Lower lobe of right lung (tissue), 2 donors: Measurements from ENCODE around the gene IGFL4. TPM values are rescaled to one million over a fixed set of nuclear protein-coding genes. Genes with fewer than 3 reads are reported as not detected.
A peak's percentile ranks its signal among the peaks of the same experiment; 100 is the strongest.

Source experiments
- ATAC-seq, 2 donors: fragments of 200-7000 bp; cut with Tn5 transposase; one replicate each; pipeline ENCODE4 v1.9.1; 2020 to 2022; ENCODE audit warnings: mild to moderate bottlenecking in 2 of 2, moderate library complexity in 2 of 2
- DNase-seq: peaks from one replicate; pipeline ENCODE4 v3.0.0-alpha.2; 2020
- H3K27ac ChIP-seq: fragments of 200-600 bp; one replicate; pipeline ENCODE4 v1.8.0; 2022
- H3K27me3 ChIP-seq: fragments of 200-600 bp; one replicate; pipeline ENCODE4 v1.8.0; 2022; ENCODE audit warnings: low read depth
- H3K36me3 ChIP-seq: fragments of 200-600 bp; one replicate; pipeline ENCODE4 v1.8.0; 2022; ENCODE audit warnings: mild to moderate bottlenecking
- H3K4me1 ChIP-seq: fragments of 200-600 bp; one replicate; pipeline ENCODE4 v1.8.0; 2022
- H3K4me3 ChIP-seq: fragments of 200-600 bp; one replicate; pipeline ENCODE4 v1.8.0; 2022; ENCODE audit warnings: mild to moderate bottlenecking
- H3K9me3 ChIP-seq: fragments of 200-600 bp; one replicate; pipeline ENCODE4 v1.8.0; 2022
- intact Hi-C: fragments of 100-400 bp; cut with DNase I; formaldehyde crosslinking; loops from one replicate; pipeline ENCODE4 v1.11.0; 2022
- total RNA-seq: library from RNA; stranded (reverse); fragmentation: NEBNext Ultra II Directional; extraction: Animal tissue kit (Norgen Biotek cat#: 25700); gene quantifications from one replicate; pipeline ENCODE4 v1.2.1, GENCODE V29; 2021
- TF ChIP-seq, protein P1 (sequence below): fragments of 200-600 bp; IDR thresholded peaks from one replicate; pipeline ENCODE4 v1.8.0; 2022; ENCODE audit warnings: antibody characterized with exemption, mild to moderate bottlenecking
- donor health status: DM: no; HTN: yes; CAD: no; lungs with severe emphysema.

Gene IGFL4
- total RNA-seq, 1 donor from 2014 or later = not detected

GRCh38 chr19:46033401-46033800 lies 7.4 kb downstream of the IGFL4 start:
- ATAC-seq (no peak), DNase-seq (no peak)
- no peaks in the 10 kb centered on the region for H3K36me3 ChIP-seq
- H3K4me1 ChIP-seq = no peaks in the 10 kb centered on the region
- no peaks in the 10 kb centered on the region for H3K9me3 ChIP-seq
- intact Hi-C loops = no loop called here
- TF ChIP-seq, protein P1, sequence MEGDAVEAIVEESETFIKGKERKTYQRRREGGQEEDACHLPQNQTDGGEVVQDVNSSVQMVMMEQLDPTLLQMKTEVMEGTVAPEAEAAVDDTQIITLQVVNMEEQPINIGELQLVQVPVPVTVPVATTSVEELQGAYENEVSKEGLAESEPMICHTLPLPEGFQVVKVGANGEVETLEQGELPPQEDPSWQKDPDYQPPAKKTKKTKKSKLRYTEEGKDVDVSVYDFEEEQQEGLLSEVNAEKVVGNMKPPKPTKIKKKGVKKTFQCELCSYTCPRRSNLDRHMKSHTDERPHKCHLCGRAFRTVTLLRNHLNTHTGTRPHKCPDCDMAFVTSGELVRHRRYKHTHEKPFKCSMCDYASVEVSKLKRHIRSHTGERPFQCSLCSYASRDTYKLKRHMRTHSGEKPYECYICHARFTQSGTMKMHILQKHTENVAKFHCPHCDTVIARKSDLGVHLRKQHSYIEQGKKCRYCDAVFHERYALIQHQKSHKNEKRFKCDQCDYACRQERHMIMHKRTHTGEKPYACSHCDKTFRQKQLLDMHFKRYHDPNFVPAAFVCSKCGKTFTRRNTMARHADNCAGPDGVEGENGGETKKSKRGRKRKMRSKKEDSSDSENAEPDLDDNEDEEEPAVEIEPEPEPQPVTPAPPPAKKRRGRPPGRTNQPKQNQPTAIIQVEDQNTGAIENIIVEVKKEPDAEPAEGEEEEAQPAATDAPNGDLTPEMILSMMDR = no peak
- no peak overlapping the region for H3K4me3 ChIP-seq
- peaks cover 27% of the 10 kb centered on the region for H3K27me3 ChIP-seq
- no peak overlapping the region for H3K27ac ChIP-seq

DNA sequence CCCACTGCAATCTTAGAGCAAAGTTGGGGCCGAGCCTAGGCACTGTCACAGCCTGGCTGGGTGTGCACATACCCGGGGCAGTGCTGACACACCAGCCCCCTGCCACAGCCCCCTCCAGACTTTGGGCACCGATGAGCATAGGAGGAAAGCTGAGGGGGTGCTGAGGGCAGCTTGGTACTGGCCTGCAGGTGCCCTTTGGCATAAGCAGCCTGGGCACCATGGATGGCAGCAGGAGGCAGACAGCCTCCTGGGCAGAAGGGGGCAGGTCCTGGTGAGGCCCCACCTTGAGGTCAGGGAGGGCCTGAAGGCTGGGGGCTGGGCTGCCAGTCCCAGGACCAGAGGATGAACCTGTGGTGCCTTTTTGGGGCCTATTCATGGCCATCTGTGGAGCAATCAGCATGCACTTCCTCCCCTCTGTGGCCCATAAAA lies 8.2 kb downstream of the IGFL4 start:
- H3K4me3 ChIP-seq = no peak overlapping the region
- peak in 1 of 2 donors; percentile 16 for ATAC-seq
- no peaks in the 10 kb centered on the region for H3K36me3 ChIP-seq
- H3K27ac ChIP-seq = no peak overlapping the region
- intact Hi-C loops = no loop called here
- no peaks in the 10 kb centered on the region for H3K9me3 ChIP-seq
- H3K4me1 ChIP-seq = no peaks in the 10 kb centered on the region
- TF ChIP-seq, protein P1 = no peak
- H3K27me3 ChIP-seq = peaks cover 34% of the 10 kb centered on the region
- DNase-seq = no peak

DNA sequence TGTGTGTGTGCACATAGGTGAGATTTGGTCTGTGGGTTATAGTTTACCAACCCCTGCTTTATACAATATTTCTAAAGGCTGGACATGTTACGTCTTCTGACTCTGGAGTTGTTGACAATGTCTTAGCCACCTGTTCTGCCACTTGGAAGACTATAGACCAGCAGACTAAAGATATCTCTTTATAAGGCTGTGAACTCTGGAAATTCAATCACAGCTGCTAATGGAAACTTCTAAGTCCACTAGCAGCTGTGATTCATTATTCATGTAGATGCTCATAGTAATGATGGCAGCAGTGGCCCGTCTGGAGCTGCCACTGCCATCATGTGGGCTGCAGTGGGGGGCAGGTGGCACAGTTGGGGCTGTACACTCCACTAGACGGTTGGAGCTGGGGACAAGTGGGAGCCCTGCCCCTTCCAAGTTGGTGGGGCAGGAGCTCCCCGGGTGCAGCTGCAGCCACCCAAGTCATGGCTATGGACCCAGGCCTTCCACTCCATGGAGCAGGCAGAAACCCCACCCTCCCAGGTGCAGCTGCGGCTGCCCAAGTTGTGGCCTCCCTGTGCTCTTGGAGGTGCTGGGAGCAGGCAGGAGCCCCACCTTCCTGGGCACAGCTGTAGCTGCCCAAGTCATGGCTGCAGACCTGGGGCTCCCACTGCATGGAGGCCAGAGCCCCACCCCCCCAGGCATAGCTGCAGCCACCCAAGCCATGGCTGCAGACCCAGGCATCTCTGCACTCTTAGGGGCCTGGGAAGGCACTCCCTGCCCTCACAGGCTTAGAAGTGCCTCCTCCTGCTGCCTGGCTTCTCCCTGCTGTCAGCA lies 8.8 kb downstream of the IGFL4 start:
- Histone ChIP-seq H3K27ac (no peak overlapping the region), H3K36me3 (no peaks in the 10 kb centered on the region), H3K9me3 (no peaks in the 10 kb centered on the region), H3K4me3 (no peak overlapping the region), H3K27me3 (peaks cover 37% of the 10 kb centered on the region), H3K4me1 (no peaks in the 10 kb centered on the region)
- intact Hi-C loops = no loop called here
- DNase-seq (no peak), ATAC-seq (peak in 1 of 2 donors; percentile 19)
- TF ChIP-seq, protein P1 = no peak

- H3K27ac ChIP-seq = no peak overlapping the region
- TF ChIP-seq, protein P1 = no peak
- no peaks in the 10 kb centered on the region for H3K9me3 ChIP-seq
- H3K27me3 ChIP-seq = peaks cover 44% of the 10 kb centered on the region
- no peak for DNase-seq
- no peaks in the 10 kb centered on the region for H3K4me1 ChIP-seq
- no peaks in the 10 kb centered on the region for H3K36me3 ChIP-seq
- ATAC-seq = no peak
- H3K4me3 ChIP-seq = no peak overlapping the region
- intact Hi-C loops = no loop called here
Observed at GRCh38 chr19:46030812-46031550, 9.8 kb downstream of the IGFL4 start.

GRCh38 chr19:46025835-46026234 lies 15.0 kb downstream of the IGFL4 start:
- no peaks in the 10 kb centered on the region for H3K36me3 ChIP-seq
- intact Hi-C loops = loop anchor here (5.0 kb wide), 1 partner anchor 241 kb away; no protein-coding TSS in a partner anchor
- H3K27me3 ChIP-seq = peaks cover 67% of the 10 kb centered on the region

More at GRCh38 chr19:46025835-46026234, 15.0 kb downstream of the IGFL4 start:
- Histone ChIP-seq H3K27ac (no peak overlapping the region), H3K4me3 (no peak overlapping the region), H3K4me1 (no peaks in the 10 kb centered on the region), H3K9me3 (no peaks in the 10 kb centered on the region)
- ATAC-seq = no peak
- no peak for DNase-seq
- TF ChIP-seq, protein P1 = no peak
